ENCODE results near the gene CAMTA1.
"Not testable (repeated sequence)": the region's sequence is repeated elsewhere in the genome, so short reads cannot be mapped to it uniquely, and the experiment has no call there.

Gene CAMTA1

DNA sequence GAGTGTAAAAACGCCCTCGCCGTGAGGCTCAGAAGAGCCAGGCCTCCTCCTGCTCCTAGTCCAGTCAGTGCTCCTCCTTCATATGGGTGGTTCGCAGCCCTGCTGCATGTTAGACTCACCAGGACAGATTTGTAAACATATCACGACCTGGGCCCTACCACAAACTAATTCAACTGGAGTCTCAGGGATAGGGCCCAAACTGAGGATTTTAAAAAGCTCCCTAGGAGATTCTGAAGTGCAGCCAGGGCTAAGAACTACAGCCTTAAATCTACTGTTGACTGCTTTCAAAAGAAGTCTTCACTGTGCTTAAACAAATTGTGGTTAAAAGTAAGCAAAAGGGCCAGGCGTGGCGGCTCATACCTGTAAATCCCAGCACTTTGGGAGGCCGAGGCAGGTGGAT is 57.0 kb downstream of the CAMTA1 start:
- no peak overlapping the region for H3K9ac ChIP-seq

DNA sequence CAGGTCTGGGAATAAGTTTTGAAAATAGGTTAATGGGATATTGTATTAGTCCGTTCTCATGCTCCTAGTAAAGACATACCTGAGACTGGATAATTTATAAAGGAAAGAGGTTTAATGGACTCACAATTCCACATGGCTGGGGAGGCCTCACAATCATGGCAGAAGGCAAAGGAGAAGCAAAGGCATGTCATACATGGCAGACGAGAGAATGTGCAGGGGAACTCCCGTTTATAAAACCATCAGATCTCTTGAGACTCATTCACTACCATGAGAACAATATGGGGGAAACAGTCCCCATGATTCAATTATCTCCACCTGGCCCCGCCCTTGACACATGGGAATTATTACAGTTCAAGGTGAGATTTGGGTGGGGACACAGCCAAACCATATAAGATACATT is 60.5 kb downstream of the CAMTA1 start:
- H3K9ac ChIP-seq, H3K27ac ChIP-seq, H3K4me3 ChIP-seq, H3K4me1 ChIP-seq, H3K27me3 ChIP-seq, H3K4me2 ChIP-seq: not testable (repeated sequence)
- Histone ChIP-seq H4K20me1 (peaks cover 0 to 54% (median 15%) of the 10 kb centered on the region in 11 experiments; a peak in 13 of 22 replicates), H3K36me3 (peaks cover 62 to 90% (median 75%) of the 10 kb centered on the region in 11 experiments), H3K9me3 (replicated peaks in 1 of 11) (peaks cover 30 to 43% (median 34%) of the 10 kb centered on the region in 11 experiments)

More for the DNA sequence above, 57.0 kb downstream of the CAMTA1 start:
- no peak for TF ChIP-seq Cebpa-rat (IDR thresholded peaks at IDR 0.05)
- no peaks in the 10 kb centered on the region for H3K27me3 ChIP-seq
- H3K27ac ChIP-seq: no peak overlapping the region
- H3K4me1 ChIP-seq: peaks cover 0 to 7% (median 0%) of the 10 kb centered on the region in 10 experiments; a peak in 4 of 20 replicates
- peaks cover 75 to 96% (median 87%) of the 10 kb centered on the region in 11 experiments for H3K36me3 ChIP-seq
- peaks cover 4 to 63% (median 24%) of the 10 kb centered on the region in 11 experiments; a peak in 17 of 22 replicates for H4K20me1 ChIP-seq
- H3K4me2 ChIP-seq: no peak overlapping the region
- H3K9me3 ChIP-seq (replicated peaks in 1 of 11): peaks cover 30 to 40% (median 33%) of the 10 kb centered on the region in 11 experiments
- H3K4me3 ChIP-seq: no peak overlapping the region

DNA sequence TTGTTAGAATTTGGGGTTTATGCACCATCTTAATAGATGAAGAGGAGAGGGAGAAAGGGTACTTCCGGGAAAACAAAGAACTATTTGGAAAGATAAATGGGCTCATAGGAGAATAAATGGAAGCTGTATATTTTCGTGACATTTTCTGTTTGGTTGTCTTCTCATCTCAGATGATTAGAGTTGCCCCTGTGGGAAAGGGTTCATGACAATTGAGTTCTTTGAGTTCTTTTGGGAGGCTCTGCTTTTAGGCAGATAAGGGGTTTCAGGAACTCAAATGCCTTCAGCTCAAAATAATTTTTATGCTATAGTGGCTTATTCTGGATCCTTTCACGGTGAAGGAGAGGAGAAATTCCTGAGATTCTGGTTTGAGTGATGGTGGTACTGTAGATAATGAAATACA is 63.6 kb downstream of the CAMTA1 start:
- H3K4me3 ChIP-seq: no peak overlapping the region
- peaks cover 59 to 90% (median 79%) of the 10 kb centered on the region in 11 experiments for H3K36me3 ChIP-seq
- H3K27me3 ChIP-seq: no peaks in the 10 kb centered on the region
- peaks cover 0 to 35% (median 0%) of the 10 kb centered on the region in 11 experiments; a peak in 7 of 22 replicates for H4K20me1 ChIP-seq
- no peak for TF ChIP-seq Cebpa-rat (IDR thresholded peaks at IDR 0.05)
- H3K9me3 ChIP-seq (replicated peaks in 1 of 11): peaks cover 50 to 64% (median 54%) of the 10 kb centered on the region in 11 experiments
- H3K9ac ChIP-seq: no peak overlapping the region
- H3K4me1 ChIP-seq: peaks cover 0 to 7% (median 0%) of the 10 kb centered on the region in 10 experiments; a peak in 4 of 20 replicates
- no peak overlapping the region for H3K27ac ChIP-seq
- H3K4me2 ChIP-seq: no peak overlapping the region

DNA sequence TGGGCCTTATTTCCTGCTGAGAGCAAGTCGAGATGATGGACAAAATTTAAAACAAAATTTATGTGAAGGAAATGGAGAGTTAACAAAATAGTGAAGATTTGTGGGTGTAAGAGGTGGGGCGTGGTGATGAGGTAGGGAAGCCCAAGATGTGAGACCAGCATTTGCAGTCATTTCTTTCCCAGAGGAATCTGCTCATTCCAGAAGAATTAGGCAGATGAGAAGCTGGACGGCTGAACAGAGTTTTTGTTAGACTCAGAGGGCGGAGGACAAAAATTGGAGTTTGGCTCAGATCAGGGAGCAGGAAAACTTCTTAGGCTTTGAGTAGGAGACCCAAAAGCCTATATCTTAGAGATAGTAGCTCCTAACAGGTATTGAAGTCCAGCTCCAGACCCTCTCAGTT is 65.3 kb downstream of the CAMTA1 start:
- Histone ChIP-seq H3K4me1 (peaks cover 0 to 7% (median 0%) of the 10 kb centered on the region in 10 experiments; a peak in 4 of 20 replicates), H3K27ac (no peak overlapping the region), H3K4me2 (no peak overlapping the region), H3K27me3 (no peaks in the 10 kb centered on the region), H4K20me1 (peaks cover 0 to 39% (median 0%) of the 10 kb centered on the region in 11 experiments; a peak in 7 of 22 replicates), H3K9ac (no peak overlapping the region), H3K4me3 (no peak overlapping the region), H3K9me3 (replicated peaks in 1 of 11) (peaks cover 33 to 52% (median 41%) of the 10 kb centered on the region in 11 experiments), H3K36me3 (peaks cover 56 to 86% (median 74%) of the 10 kb centered on the region in 11 experiments)
- no peak for TF ChIP-seq Cebpa-rat (IDR thresholded peaks at IDR 0.05)

DNA sequence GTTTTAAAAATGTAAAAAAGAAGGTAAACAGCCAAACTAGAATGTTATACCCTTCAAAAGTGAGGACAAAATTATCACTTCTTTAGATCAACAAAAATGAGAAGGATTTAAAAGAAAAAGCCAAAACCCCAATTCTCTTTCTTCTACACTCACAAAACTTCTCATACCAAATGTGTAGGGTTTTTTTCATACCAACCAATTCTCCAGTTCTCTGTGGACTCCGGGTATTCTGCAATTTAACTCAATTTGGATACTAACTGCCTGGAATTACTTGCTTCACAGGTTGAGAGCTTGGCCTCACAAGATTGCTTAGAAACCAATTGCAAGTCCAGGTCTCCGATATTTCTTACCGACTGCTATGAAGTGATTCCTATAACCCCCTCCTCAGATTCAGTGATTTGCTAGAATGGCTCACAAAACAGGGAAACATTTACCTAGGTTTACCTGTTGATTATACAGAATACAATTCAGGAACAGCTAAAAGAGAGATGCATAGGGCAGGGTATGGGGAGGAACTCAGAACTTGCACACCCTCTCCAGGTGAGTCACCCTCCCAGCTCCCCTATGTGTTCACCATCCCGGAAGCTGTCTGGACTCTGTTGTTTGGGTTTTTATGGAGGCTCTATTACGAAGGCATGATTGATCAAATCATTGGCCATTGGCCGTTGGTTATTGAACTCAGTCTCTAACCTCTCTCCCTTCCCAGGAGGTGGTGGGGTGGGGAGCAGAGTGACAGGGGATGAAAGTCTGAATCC is 67.1 kb downstream of the CAMTA1 start:
- Histone ChIP-seq H3K9ac (no peak overlapping the region), H4K20me1 (peaks cover 0 to 50% (median 7%) of the 10 kb centered on the region in 11 experiments; a peak in 13 of 22 replicates), H3K27ac (no peak overlapping the region), H3K27me3 (no peaks in the 10 kb centered on the region), H3K4me3 (no peak overlapping the region), H3K36me3 (peaks cover 55 to 82% (median 71%) of the 10 kb centered on the region in 11 experiments), H3K9me3 (replicated peaks in 1 of 11) (peaks cover 22 to 35% (median 25%) of the 10 kb centered on the region in 11 experiments), H3K4me1 (0 out of 20 replicates have a peak, but pooled peaks cover 0 to under 1% (median 0%) of the 10 kb centered on the region in 10 experiments), H3K4me2 (no peak overlapping the region)
- no peak for TF ChIP-seq Cebpa-rat (IDR thresholded peaks at IDR 0.05)

DNA sequence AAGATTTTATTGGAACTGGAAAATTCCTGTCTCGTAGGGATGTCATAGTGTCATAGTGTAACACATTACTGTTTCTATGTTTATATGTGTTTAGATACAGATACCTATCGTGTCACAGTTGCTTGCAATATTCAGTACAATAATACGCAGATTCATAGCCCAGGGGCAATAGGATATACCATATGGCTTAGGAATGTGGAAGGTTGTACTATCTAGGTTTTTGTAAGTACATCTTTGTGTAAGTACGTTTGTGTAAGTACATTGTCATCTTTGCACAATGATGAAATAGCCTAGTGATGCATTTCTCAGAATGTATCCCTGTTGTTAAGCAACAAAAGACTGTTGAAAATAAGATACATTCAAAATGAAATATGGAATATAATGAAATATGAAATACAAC is 68.9 kb downstream of the CAMTA1 start:
- H3K27ac ChIP-seq: no peak overlapping the region
- peaks cover 0 to 50% (median 11%) of the 10 kb centered on the region in 11 experiments; a peak in 14 of 22 replicates for H4K20me1 ChIP-seq
- no peaks in the 10 kb centered on the region for H3K27me3 ChIP-seq
- no peak for TF ChIP-seq Cebpa-rat (IDR thresholded peaks at IDR 0.05)
- H3K4me1 ChIP-seq: no peaks in the 10 kb centered on the region
- H3K9ac ChIP-seq: no peak overlapping the region
- H3K4me3 ChIP-seq: no peak overlapping the region
- peaks cover 44 to 66% (median 60%) of the 10 kb centered on the region in 11 experiments for H3K36me3 ChIP-seq
- no peak overlapping the region for H3K4me2 ChIP-seq
- H3K9me3 ChIP-seq (replicated peaks in 1 of 11): peaks cover 21 to 35% (median 25%) of the 10 kb centered on the region in 11 experiments

DNA sequence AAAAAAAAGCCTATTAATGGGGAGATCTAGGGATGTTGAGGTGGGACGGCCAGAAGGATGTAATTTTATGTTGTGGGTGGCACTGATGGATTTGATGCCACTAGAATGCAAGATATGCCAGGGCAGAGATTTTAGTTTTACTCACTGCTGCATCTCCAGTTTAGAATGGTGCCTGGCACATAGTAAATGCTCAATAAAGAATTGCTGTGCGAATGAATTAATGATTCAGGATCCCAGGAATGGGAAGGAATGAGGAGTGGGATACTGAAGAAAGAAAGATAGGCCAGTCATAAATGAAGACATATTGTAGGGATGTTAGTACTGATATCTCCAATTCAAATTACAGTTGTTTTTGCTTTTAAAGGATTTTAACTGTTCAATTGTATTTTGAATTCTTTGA is 72.6 kb downstream of the CAMTA1 start:
- H3K4me2 ChIP-seq: no peak overlapping the region
- H3K4me1 ChIP-seq: 0 out of 20 replicates have a peak, but pooled peaks cover 0 to 7% (median 0%) of the 10 kb centered on the region in 10 experiments
- H3K27ac ChIP-seq: no peak overlapping the region
- no peaks in the 10 kb centered on the region for H3K27me3 ChIP-seq
- H3K9ac ChIP-seq: no peak overlapping the region
- H3K4me3 ChIP-seq: no peak overlapping the region
- H3K9me3 ChIP-seq (replicated peaks in 1 of 11): peaks cover 6 to 19% (median 12%) of the 10 kb centered on the region in 11 experiments
- H4K20me1 ChIP-seq: peaks cover 4 to 65% (median 17%) of the 10 kb centered on the region in 11 experiments; a peak in 16 of 22 replicates
- TF ChIP-seq Cebpa-rat (IDR thresholded peaks at IDR 0.05): no peak
- peaks cover 30 to 66% (median 40%) of the 10 kb centered on the region in 11 experiments for H3K36me3 ChIP-seq

DNA sequence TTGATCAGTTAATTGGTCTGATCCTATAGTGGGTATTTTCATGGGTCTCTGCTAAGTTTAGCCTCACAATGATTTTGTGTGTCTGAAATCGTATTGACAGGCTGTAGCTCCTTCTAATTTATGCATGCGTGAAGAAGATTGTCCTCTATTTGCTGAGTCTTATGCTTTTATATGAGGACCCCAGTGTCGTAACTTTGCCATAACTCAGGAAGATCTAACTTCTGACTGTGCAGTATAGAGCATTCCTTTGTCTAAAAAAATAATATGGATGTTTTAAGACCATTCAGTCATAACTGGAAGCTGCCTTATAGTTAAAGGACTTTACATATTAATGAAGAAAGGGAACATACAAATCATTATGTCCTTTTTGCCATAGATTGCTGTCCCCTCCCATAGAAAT is 73.3 kb downstream of the CAMTA1 start:
- Histone ChIP-seq H3K4me3 (no peak overlapping the region), H3K27me3 (no peaks in the 10 kb centered on the region), H3K36me3 (peaks cover 24 to 63% (median 38%) of the 10 kb centered on the region in 11 experiments), H4K20me1 (peaks cover 5 to 72% (median 23%) of the 10 kb centered on the region in 11 experiments; a peak in 16 of 22 replicates), H3K9me3 (replicated peaks in 1 of 11) (peaks cover 0 to 11% (median 4%) of the 10 kb centered on the region in 11 experiments; a peak in 12 of 22 replicates), H3K4me1 (peaks cover 0 to 7% (median 0%) of the 10 kb centered on the region in 10 experiments; a peak in 3 of 20 replicates), H3K4me2 (no peak overlapping the region), H3K27ac (no peak overlapping the region), H3K9ac (no peak overlapping the region)
- no peak for TF ChIP-seq Cebpa-rat (IDR thresholded peaks at IDR 0.05)

All from BLaER1 treated with 17β-estradiol and CSF1 and Interleukin-3, amounts not matched to agents 10 nM and 100 nM (cell line).